ENCODE results near the gene ENDOV.

The ENDOV gene

GRCh38 chr17:80442323-80442659 lies 27.3 kb downstream of the ENDOV start:
- ChIA-PET POLR2A (ENCODE audit: low non-redundant PET) (no interaction called here), CTCF (no interaction called here)
- H3K27ac ChIP-seq = no peak overlapping the region
- no peak for DNase-seq (ENCODE audit: low spot score)
- TF ChIP-seq CTCF (conservative IDR thresholded peaks at IDR 0.05; ENCODE audit: low read depth) = no peak

- ChIA-PET POLR2A (ENCODE audit: low non-redundant PET) (interaction anchor here (0.9 kb wide), 1 partner anchor 12 kb away, joined by 3 read pairs; no protein-coding TSS in a partner anchor), CTCF (no interaction called here)
- DNase-seq (ENCODE audit: low spot score) = no peak
- no peak overlapping the region for H3K27ac ChIP-seq
- TF ChIP-seq CTCF (conservative IDR thresholded peaks at IDR 0.05; ENCODE audit: low read depth) = no peak
These were observed 27.8 kb downstream of the ENDOV start for GRCh38 chr17:80442764-80443163.

GRCh38 chr17:80443498-80443897 lies 28.5 kb downstream of the ENDOV start:
- POLR2A ChIA-PET (ENCODE audit: low non-redundant PET) = interaction anchor here (0.9 kb wide), 1 partner anchor 11 kb away, joined by 3 read pairs; no protein-coding TSS in a partner anchor
- no peak for DNase-seq (ENCODE audit: low spot score)
- no peak overlapping the region for H3K27ac ChIP-seq
- no peak for TF ChIP-seq CTCF (conservative IDR thresholded peaks at IDR 0.05; ENCODE audit: low read depth)
- CTCF ChIA-PET = no interaction called here

- POLR2A ChIA-PET (ENCODE audit: low non-redundant PET) = no interaction called here
- DNase-seq (ENCODE audit: low spot score) = no peak
- TF ChIP-seq CTCF (conservative IDR thresholded peaks at IDR 0.05; ENCODE audit: low read depth) = no peak
- CTCF ChIA-PET = no interaction called here
- H3K27ac ChIP-seq = no peak overlapping the region
These were observed 29.1 kb downstream of the ENDOV start for GRCh38 chr17:80443916-80444643.

GRCh38 chr17:80444644-80444979 lies 29.6 kb downstream of the ENDOV start:
- ChIA-PET POLR2A (ENCODE audit: low non-redundant PET) (no interaction called here), CTCF (interaction anchor here (0.6 kb wide), 1 partner anchor 1210 kb away, joined by 3 read pairs; no protein-coding TSS in a partner anchor)
- no peak for DNase-seq (ENCODE audit: low spot score)
- no peak for TF ChIP-seq CTCF (conservative IDR thresholded peaks at IDR 0.05; ENCODE audit: low read depth)
- H3K27ac ChIP-seq = no peak overlapping the region

GRCh38 chr17:80445007-80445725 lies 30.2 kb downstream of the ENDOV start:
- POLR2A ChIA-PET (ENCODE audit: low non-redundant PET) = no interaction called here
- no peak overlapping the region for H3K27ac ChIP-seq
- no peak for TF ChIP-seq CTCF (conservative IDR thresholded peaks at IDR 0.05; ENCODE audit: low read depth)
- CTCF ChIA-PET = interaction anchor here (0.6 kb wide), 1 partner anchor 1210 kb away, joined by 3 read pairs; no protein-coding TSS in a partner anchor
- no peak for DNase-seq (ENCODE audit: low spot score)

All from RWPE1 (cell line).